ENCODE measurements around the gene ABCA12.

Gene ABCA12

GRCh38 chr2:214899751-214900150 is 238.7 kb downstream of the ABCA12 start:
- peaks cover 17% of the 10 kb centered on the region for H3K4me1 ChIP-seq (ENCODE audit: low read length)
- H3K27ac ChIP-seq (ENCODE audit: low read length): no peak overlapping the region
- H3K79me2 ChIP-seq (ENCODE audit: low read length): no peaks in the 10 kb centered on the region
- H3K9ac ChIP-seq (ENCODE audit: low read length): no peak overlapping the region
- no peak overlapping the region for H3K4me3 ChIP-seq (ENCODE audit: low read length)
- no peak overlapping the region for H2AFZ ChIP-seq (ENCODE audit: low read depth, low read length)
- H3K4me2 ChIP-seq (ENCODE audit: low read length): no peak overlapping the region
- H3K27me3 ChIP-seq (ENCODE audit: low read depth, low read length): no peaks in the 10 kb centered on the region
- no peaks in the 10 kb centered on the region for H3K9me3 ChIP-seq (ENCODE audit: insufficient read depth, low read length)
- H4K20me1 ChIP-seq (ENCODE audit: insufficient read depth, low read length): no peaks in the 10 kb centered on the region
- TF ChIP-seq, protein P1, sequence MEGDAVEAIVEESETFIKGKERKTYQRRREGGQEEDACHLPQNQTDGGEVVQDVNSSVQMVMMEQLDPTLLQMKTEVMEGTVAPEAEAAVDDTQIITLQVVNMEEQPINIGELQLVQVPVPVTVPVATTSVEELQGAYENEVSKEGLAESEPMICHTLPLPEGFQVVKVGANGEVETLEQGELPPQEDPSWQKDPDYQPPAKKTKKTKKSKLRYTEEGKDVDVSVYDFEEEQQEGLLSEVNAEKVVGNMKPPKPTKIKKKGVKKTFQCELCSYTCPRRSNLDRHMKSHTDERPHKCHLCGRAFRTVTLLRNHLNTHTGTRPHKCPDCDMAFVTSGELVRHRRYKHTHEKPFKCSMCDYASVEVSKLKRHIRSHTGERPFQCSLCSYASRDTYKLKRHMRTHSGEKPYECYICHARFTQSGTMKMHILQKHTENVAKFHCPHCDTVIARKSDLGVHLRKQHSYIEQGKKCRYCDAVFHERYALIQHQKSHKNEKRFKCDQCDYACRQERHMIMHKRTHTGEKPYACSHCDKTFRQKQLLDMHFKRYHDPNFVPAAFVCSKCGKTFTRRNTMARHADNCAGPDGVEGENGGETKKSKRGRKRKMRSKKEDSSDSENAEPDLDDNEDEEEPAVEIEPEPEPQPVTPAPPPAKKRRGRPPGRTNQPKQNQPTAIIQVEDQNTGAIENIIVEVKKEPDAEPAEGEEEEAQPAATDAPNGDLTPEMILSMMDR (IDR thresholded peaks at IDR 0.05; ENCODE audit: low read depth, low read length): no peak
- no peak for TF ChIP-seq EZH2phosphoT487 (IDR thresholded peaks at IDR 0.05; ENCODE audit: low read depth)
- no peaks in the 10 kb centered on the region for H3K36me3 ChIP-seq (replicated peaks; ENCODE audit: low read depth, low read length)

GRCh38 chr2:214896274-214896673 is 242.2 kb downstream of the ABCA12 start:
- H3K4me1 ChIP-seq (ENCODE audit: low read length): no peaks in the 10 kb centered on the region
- TF ChIP-seq, protein P1 (IDR thresholded peaks at IDR 0.05; ENCODE audit: low read depth, low read length): no peak
- TF ChIP-seq EZH2phosphoT487 (IDR thresholded peaks at IDR 0.05; ENCODE audit: low read depth): no peak

GRCh38 chr2:214895469-214895868 is 243.0 kb downstream of the ABCA12 start:
- TF ChIP-seq, protein P1 (IDR thresholded peaks at IDR 0.05; ENCODE audit: low read depth, low read length): no peak
- TF ChIP-seq EZH2phosphoT487 (IDR thresholded peaks at IDR 0.05; ENCODE audit: low read depth): no peak
- Histone ChIP-seq H3K4me1 (ENCODE audit: low read length) (no peaks in the 10 kb centered on the region), H3K4me2 (ENCODE audit: low read length) (no peak overlapping the region), H3K27me3 (ENCODE audit: low read depth, low read length) (no peaks in the 10 kb centered on the region), H3K36me3 (replicated peaks; ENCODE audit: low read depth, low read length) (no peaks in the 10 kb centered on the region), H4K20me1 (ENCODE audit: insufficient read depth, low read length) (no peaks in the 10 kb centered on the region), H3K9ac (ENCODE audit: low read length) (no peak overlapping the region), H3K27ac (ENCODE audit: low read length) (no peak overlapping the region), H3K4me3 (ENCODE audit: low read length) (no peak overlapping the region), H3K79me2 (ENCODE audit: low read length) (no peaks in the 10 kb centered on the region), H3K9me3 (ENCODE audit: insufficient read depth, low read length) (no peaks in the 10 kb centered on the region), H2AFZ (ENCODE audit: low read depth, low read length) (no peak overlapping the region)

More at GRCh38 chr2:214896274-214896673, 242.2 kb downstream of the ABCA12 start:
- Histone ChIP-seq H3K27ac (ENCODE audit: low read length) (no peak overlapping the region), H3K27me3 (ENCODE audit: low read depth, low read length) (no peaks in the 10 kb centered on the region), H3K9ac (ENCODE audit: low read length) (no peak overlapping the region), H3K4me2 (ENCODE audit: low read length) (no peak overlapping the region), H3K4me3 (ENCODE audit: low read length) (no peak overlapping the region), H3K36me3 (replicated peaks; ENCODE audit: low read depth, low read length) (no peaks in the 10 kb centered on the region), H4K20me1 (ENCODE audit: insufficient read depth, low read length) (no peaks in the 10 kb centered on the region), H3K79me2 (ENCODE audit: low read length) (no peaks in the 10 kb centered on the region), H3K9me3 (ENCODE audit: insufficient read depth, low read length) (no peaks in the 10 kb centered on the region), H2AFZ (ENCODE audit: low read depth, low read length) (no peak overlapping the region)

DNA sequence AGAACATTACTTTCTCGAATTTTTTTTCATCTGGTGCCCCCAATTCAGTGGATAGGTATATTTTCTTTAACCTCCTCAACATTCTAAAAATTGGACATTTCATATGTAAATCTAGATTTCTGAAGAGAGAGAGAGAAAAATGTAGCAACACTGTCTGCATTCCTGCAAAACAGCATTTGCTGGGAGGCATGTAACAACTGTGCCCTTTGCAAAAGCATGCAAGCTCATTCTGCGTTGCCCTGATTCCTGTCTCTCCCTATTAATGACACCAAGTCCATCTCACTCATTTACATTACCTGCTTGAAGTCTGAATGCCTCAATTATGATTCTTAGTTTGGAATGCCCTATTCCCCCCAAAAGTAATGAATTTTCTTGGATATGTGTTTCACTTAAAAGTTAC is 249.1 kb downstream of the ABCA12 start:
- H3K27me3 ChIP-seq (ENCODE audit: low read depth, low read length): no peaks in the 10 kb centered on the region
- H2AFZ ChIP-seq (ENCODE audit: low read depth, low read length): no peak overlapping the region
- H4K20me1 ChIP-seq (ENCODE audit: insufficient read depth, low read length): no peaks in the 10 kb centered on the region
- no peak overlapping the region for H3K4me2 ChIP-seq (ENCODE audit: low read length)
- H3K4me1 ChIP-seq (ENCODE audit: low read length): no peaks in the 10 kb centered on the region
- TF ChIP-seq EZH2phosphoT487 (IDR thresholded peaks at IDR 0.05; ENCODE audit: low read depth): no peak
- TF ChIP-seq, protein P1 (IDR thresholded peaks at IDR 0.05; ENCODE audit: low read depth, low read length): no peak
- H3K4me3 ChIP-seq (ENCODE audit: low read length): no peak overlapping the region
- H3K79me2 ChIP-seq (ENCODE audit: low read length): no peaks in the 10 kb centered on the region
- H3K9ac ChIP-seq (ENCODE audit: low read length): no peak overlapping the region
- H3K9me3 ChIP-seq (ENCODE audit: insufficient read depth, low read length): no peaks in the 10 kb centered on the region
- H3K27ac ChIP-seq (ENCODE audit: low read length): no peak overlapping the region
- no peaks in the 10 kb centered on the region for H3K36me3 ChIP-seq (replicated peaks; ENCODE audit: low read depth, low read length)
